CD4-positive, alpha-beta T cell (primary cell): Measurements from ENCODE around the gene WDR35. TPM values are rescaled to one million over a fixed set of nuclear protein-coding genes. Genes with fewer than 3 reads are reported as not detected.

ENCODE experiments used
- ATAC-seq: fragments of 200-7000 bp; cut with Tn5 transposase; one replicate; pipeline ENCODE4 v1.10.0; 2022; ENCODE audit warnings: mild to moderate bottlenecking; ENCODE audit not compliant: poor library complexity
- CTCF ChIA-PET: fragments of 350-600 bp; sonication (Branson Sonifier 250); formaldehyde crosslinking; loops from one replicate; lab custom pipeline; 2021; ENCODE audit warnings: antibody characterized with exemption, inconsistent platforms; lab: Charles Lee
- POLR2A ChIA-PET: fragments of 350-600 bp; sonication (Branson Sonifier 250); formaldehyde crosslinking; loops from one replicate; lab custom pipeline; 2021; ENCODE audit warnings: antibody characterized with exemption, inconsistent platforms; lab: Charles Lee
- DNase-seq, 14 experiments: peaks; one replicate each; pipeline ENCODE4 v3.0.0-alpha.2; 2013 to 2020; ENCODE audit warnings: mixed read lengths in 2 of 14
- H3K27ac ChIP-seq, 2 donors: one replicate each; pipeline versions ENCODE4 v1.5.1 to v1.7.0; 2013; ENCODE audit warnings: low read length in 2 of 2, low read depth in 1 of 2, mild to moderate bottlenecking in 1 of 2
- H3K27me3 ChIP-seq, 2 experiments: 1 replicate in 1 of 2; 2 replicates in 1 of 2; pipeline versions ENCODE4 v1.6.1 to v1.7.0; 2013; ENCODE audit warnings: low read length in 2 of 2, control low read depth in 1 of 2, mild to moderate bottlenecking in 1 of 2, moderate library complexity in 1 of 2; ENCODE audit not compliant: insufficient read depth in 2 of 2, control insufficient read depth in 1 of 2
- H3K36me3 ChIP-seq: one replicate; pipeline ENCODE4 v1.6.1; 2013; ENCODE audit warnings: low read length, control low read depth; ENCODE audit not compliant: insufficient read depth
- H3K4me1 ChIP-seq: one replicate; pipeline ENCODE4 v1.6.1; 2013; ENCODE audit warnings: low read length, control low read depth; ENCODE audit not compliant: insufficient read depth
- H3K4me3 ChIP-seq: one replicate; pipeline ENCODE4 v1.5.1; 2013; ENCODE audit warnings: mild to moderate bottlenecking, low read length, moderate library complexity
- H3K9me3 ChIP-seq, 2 experiments: 1 replicate in 1 of 2; 2 replicates in 1 of 2; pipeline versions ENCODE4 v1.6.1 to v1.7.0; 2013; ENCODE audit warnings: low read length in 2 of 2, mild to moderate bottlenecking in 2 of 2, control low read depth in 1 of 2, moderate library complexity in 1 of 2; ENCODE audit not compliant: control insufficient read depth in 1 of 2, insufficient read depth in 1 of 2
- H3K27ac Mint-ChIP-seq: one replicate; pipeline ENCODE4 v1.8.0; 2020; ENCODE audit warnings: mixed read lengths
- H3K27me3 Mint-ChIP-seq: one replicate; pipeline ENCODE4 v1.8.0; 2021; ENCODE audit warnings: mixed read lengths
- H3K36me3 Mint-ChIP-seq: one replicate; pipeline ENCODE4 v1.8.0; 2021; ENCODE audit warnings: low read depth, mixed read lengths
- H3K4me1 Mint-ChIP-seq: one replicate; pipeline ENCODE4 v1.8.0; 2021; ENCODE audit warnings: low read depth, mixed read lengths
- H3K4me3 Mint-ChIP-seq: one replicate; pipeline ENCODE4 v1.8.0; 2020; ENCODE audit warnings: mild to moderate bottlenecking, mixed read lengths
- H3K9me3 Mint-ChIP-seq: one replicate; pipeline ENCODE4 v1.8.0; 2020; ENCODE audit warnings: mixed read lengths
- CTCF ChIP-seq: fragments of 200-600 bp; IDR thresholded peaks from one replicate; pipeline ENCODE4 v1.8.0; 2022; ENCODE audit warnings: antibody characterized with exemption, mild to moderate bottlenecking
- intact Hi-C, 2 experiments: fragments of 100-400 bp; cut with DNase I in 1 of 2; cut with micrococcal nuclease in 1 of 2; formaldehyde crosslinking; loops; one replicate each; pipeline versions ENCODE4 v1.15.1 to v1.9.0; 2023 to 2025; cut with DNase I, micrococcal nuclease
- total RNA-seq, 174 experiments: library from RNA in 2 of 174; stranded (reverse) in 2 of 174; gene quantifications; one replicate each; pipeline ENCODE4 v1.2.3 and lab custom pipeline; 2021 to 2026

WDR35 gene
- total RNA-seq, 2 experiments from 2014 or later, result 2.8 to 3.2 TPM

GRCh38 chr2:19971691-19972090 is 18.2 kb downstream of the WDR35 start:
- Histone ChIP-seq H3K9me3 (no peaks in the 10 kb centered on the region), H3K4me3 (no peak overlapping the region), H3K27me3 (no peaks in the 10 kb centered on the region), H3K27ac (no peak overlapping the region), H3K4me1 (no peaks in the 10 kb centered on the region), H3K36me3 (no peaks in the 10 kb centered on the region)
- CTCF ChIA-PET, result interaction anchor here (1.0 kb wide), 1 partner anchor 14 kb away, joined by 3 read pairs; no protein-coding TSS in a partner anchor
- no peaks in the 10 kb centered on the region for H3K9me3 Mint-ChIP-seq
- intact Hi-C loops, result no loop called here
- H3K36me3 Mint-ChIP-seq, result peaks cover 45% of the 10 kb centered on the region
- DNase-seq (peak in 4 of 14 experiments; percentile 9 to 54 (median 44)), ATAC-seq (peak; percentile 92)
- H3K27ac Mint-ChIP-seq, result peak overlapping the region; percentile 50
- peaks cover 12% of the 10 kb centered on the region for H3K4me1 Mint-ChIP-seq
- TF ChIP-seq CTCF, result no peak
- H3K4me3 Mint-ChIP-seq, result no peak overlapping the region
- POLR2A ChIA-PET, result no interaction called here
- no peaks in the 10 kb centered on the region for H3K27me3 Mint-ChIP-seq

- ChIA-PET CTCF (no interaction called here), POLR2A (no interaction called here)
- Histone ChIP-seq H3K4me3 (no peak overlapping the region), H3K36me3 (no peaks in the 10 kb centered on the region), H3K4me1 (no peaks in the 10 kb centered on the region), H3K27ac (no peak overlapping the region), H3K27me3 (no peaks in the 10 kb centered on the region), H3K9me3 (no peaks in the 10 kb centered on the region)
- TF ChIP-seq CTCF, result no peak
- Mint-ChIP-seq H3K4me3 (no peak overlapping the region), H3K27me3 (no peaks in the 10 kb centered on the region), H3K4me1 (no peaks in the 10 kb centered on the region), H3K27ac (no peak overlapping the region), H3K36me3 (peaks cover 14% of the 10 kb centered on the region), H3K9me3 (no peaks in the 10 kb centered on the region)
- ATAC-seq (no peak), DNase-seq (no peak)
- intact Hi-C loops, result no loop called here
Measured at GRCh38 chr2:19963386-19963785, 26.5 kb downstream of the WDR35 start.

GRCh38 chr2:19955544-19956422 is 34.1 kb downstream of the WDR35 start:
- no peaks in the 10 kb centered on the region for H3K27me3 Mint-ChIP-seq
- DNase-seq (peak; percentile 8 to 77 (median 31)), ATAC-seq (peak; percentile 85)
- peak; percentile 79 for TF ChIP-seq CTCF
- Histone ChIP-seq H3K36me3 (no peaks in the 10 kb centered on the region), H3K4me1 (no peaks in the 10 kb centered on the region), H3K9me3 (no peaks in the 10 kb centered on the region), H3K4me3 (no peak overlapping the region), H3K27me3 (no peaks in the 10 kb centered on the region), H3K27ac (no peak overlapping the region)
- intact Hi-C loops, result loop anchor here (1.0 kb wide), 1 partner anchor 143 kb away; no protein-coding TSS in a partner anchor
- H3K9me3 Mint-ChIP-seq, result no peaks in the 10 kb centered on the region
- H3K4me3 Mint-ChIP-seq, result no peak overlapping the region
- H3K4me1 Mint-ChIP-seq, result no peaks in the 10 kb centered on the region
- CTCF ChIA-PET, result interaction anchor here (0.9 to 1.1 kb wide), 5 partner anchors 13 to 144 kb away, joined by 3 to 5 read pairs (median 3); no protein-coding TSS in a partner anchor
- no peak overlapping the region for H3K27ac Mint-ChIP-seq
- POLR2A ChIA-PET, result no interaction called here
- peaks cover 6% of the 10 kb centered on the region for H3K36me3 Mint-ChIP-seq
